ENCODE data around the gene SLC2A11. TPM values are rescaled to one million over a fixed set of nuclear protein-coding genes. Genes with fewer than 3 reads are reported as not detected.
A peak's percentile ranks its signal among the peaks of the same experiment; 100 is the strongest.

The SLC2A11 gene
- total and polyA plus RNA-seq, 9 of the 15 experiments (the other 6 are each of a cell fraction or from before 2014, with no cell fraction given): 0.44 to 2.7 (median 2.1) TPM

DNA sequence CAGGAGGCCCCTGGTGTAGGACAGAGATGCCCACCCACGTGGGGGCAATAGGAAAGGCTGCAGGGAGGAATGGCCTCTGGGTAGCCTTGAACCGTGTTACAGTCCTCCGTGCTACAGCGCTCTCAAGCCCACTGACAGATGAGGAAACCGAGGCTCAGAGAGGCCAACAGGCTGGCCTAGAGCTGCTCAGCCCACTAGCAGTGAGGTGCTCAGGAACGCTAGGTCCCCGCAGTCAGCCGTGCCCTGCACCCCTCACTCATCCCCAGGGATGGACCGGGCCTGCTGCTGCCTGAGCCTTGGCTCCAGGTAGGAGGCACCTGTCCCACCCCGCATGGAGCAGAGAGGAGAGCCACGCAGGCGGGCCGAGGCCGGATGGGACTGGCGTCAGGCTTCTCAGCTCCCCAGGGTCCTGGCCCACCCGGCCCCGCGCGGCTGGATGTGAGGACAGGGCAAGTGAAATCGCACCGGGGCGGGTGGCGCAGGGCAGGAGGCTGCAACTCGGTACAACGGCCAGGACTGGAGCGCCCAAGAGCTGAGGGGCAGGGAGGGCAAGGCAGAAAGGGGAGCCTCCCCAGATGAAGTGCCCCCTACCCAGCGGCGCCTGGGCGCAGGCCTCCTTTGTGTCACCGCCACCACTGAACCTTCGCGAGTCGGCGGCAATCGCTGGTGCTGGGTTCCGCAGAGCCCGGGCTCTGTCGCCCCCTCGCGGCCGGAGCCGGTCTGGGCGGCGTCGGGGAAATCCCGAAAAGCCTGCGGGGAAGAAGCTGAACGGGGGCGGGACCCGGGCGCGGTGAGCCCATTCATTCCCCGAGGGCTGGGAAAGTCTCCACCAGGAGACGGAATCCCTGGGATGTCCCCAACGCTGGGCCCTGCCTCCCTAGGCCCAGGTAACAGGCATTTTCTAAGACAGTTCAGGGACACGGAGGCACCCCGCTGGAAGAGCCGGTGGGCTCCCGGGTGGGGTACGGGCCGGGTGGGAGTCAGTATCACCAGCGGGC, 8.4 kb upstream of the SLC2A11 start (continued):
- TF ChIP-seq RHOXF2B (CRISPR knock-in tag; conservative IDR thresholded peaks at IDR 0.05) (no peak), DNMT1 (IDR thresholded peaks at IDR 0.05) (no peak), MYBL2 (IDR thresholded peaks at IDR 0.05; ENCODE audit: low read depth) (no peak), MYBL2 (CRISPR knock-in tag; IDR thresholded peaks at IDR 0.05; ENCODE audit: borderline replicate concordance) (no peak), CREB1 (IDR thresholded peaks at IDR 0.05) (no peak), CREB1 (CRISPR knock-in tag; IDR thresholded peaks at IDR 0.05) (no peak), ARID2 (IDR thresholded peaks at IDR 0.05) (0 out of 2 replicates have a peak, but pooled peaks have one; percentile 67), MCM3 (IDR thresholded peaks at IDR 0.05) (no peak), ZNF124 (CRISPR knock-in tag; IDR thresholded peaks at IDR 0.05) (no peak), ZNF707 (CRISPR knock-in tag; conservative IDR thresholded peaks at IDR 0.05) (no peak), GATAD2A (IDR thresholded peaks at IDR 0.05) (no peak), PHF21A (IDR thresholded peaks at IDR 0.05; ENCODE audit: borderline replicate concordance, low read depth) (no peak), MED1 (CRISPR knock-in tag; IDR thresholded peaks at IDR 0.05; ENCODE audit: borderline replicate concordance) (no peak), KDM2B (CRISPR knock-in tag; IDR thresholded peaks at IDR 0.05) (0 out of 2 replicates have a peak, but pooled peaks have one; percentile 21), JUN (IDR thresholded peaks at IDR 0.05; ENCODE audit: borderline replicate concordance, low read depth, low read length) (no peak), JUN (CRISPR knock-in tag; IDR thresholded peaks at IDR 0.05; ENCODE audit: borderline replicate concordance) (no peak), SMARCB1 (IDR thresholded peaks at IDR 0.05; ENCODE audit: insufficient read length, low read depth) (no peak), ZNF79 (CRISPR knock-in tag; IDR thresholded peaks at IDR 0.05; ENCODE audit: low read depth) (no peak), C11orf30 (IDR thresholded peaks at IDR 0.05; ENCODE audit: low read depth) (no peak), BRCA1 (IDR thresholded peaks at IDR 0.05) (no peak), BRCA1 (CRISPR knock-in tag; IDR thresholded peaks at IDR 0.05) (no peak), NFRKB (IDR thresholded peaks at IDR 0.05; ENCODE audit: low read depth) (no peak)
- TF ChIP-seq, protein P1, sequence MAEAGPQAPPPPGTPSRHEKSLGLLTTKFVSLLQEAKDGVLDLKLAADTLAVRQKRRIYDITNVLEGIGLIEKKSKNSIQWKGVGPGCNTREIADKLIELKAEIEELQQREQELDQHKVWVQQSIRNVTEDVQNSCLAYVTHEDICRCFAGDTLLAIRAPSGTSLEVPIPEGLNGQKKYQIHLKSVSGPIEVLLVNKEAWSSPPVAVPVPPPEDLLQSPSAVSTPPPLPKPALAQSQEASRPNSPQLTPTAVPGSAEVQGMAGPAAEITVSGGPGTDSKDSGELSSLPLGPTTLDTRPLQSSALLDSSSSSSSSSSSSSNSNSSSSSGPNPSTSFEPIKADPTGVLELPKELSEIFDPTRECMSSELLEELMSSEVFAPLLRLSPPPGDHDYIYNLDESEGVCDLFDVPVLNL (CRISPR knock-in tag; IDR thresholded peaks at IDR 0.05; ENCODE audit: low read depth): no peak
- TF ChIP-seq, protein P2, sequence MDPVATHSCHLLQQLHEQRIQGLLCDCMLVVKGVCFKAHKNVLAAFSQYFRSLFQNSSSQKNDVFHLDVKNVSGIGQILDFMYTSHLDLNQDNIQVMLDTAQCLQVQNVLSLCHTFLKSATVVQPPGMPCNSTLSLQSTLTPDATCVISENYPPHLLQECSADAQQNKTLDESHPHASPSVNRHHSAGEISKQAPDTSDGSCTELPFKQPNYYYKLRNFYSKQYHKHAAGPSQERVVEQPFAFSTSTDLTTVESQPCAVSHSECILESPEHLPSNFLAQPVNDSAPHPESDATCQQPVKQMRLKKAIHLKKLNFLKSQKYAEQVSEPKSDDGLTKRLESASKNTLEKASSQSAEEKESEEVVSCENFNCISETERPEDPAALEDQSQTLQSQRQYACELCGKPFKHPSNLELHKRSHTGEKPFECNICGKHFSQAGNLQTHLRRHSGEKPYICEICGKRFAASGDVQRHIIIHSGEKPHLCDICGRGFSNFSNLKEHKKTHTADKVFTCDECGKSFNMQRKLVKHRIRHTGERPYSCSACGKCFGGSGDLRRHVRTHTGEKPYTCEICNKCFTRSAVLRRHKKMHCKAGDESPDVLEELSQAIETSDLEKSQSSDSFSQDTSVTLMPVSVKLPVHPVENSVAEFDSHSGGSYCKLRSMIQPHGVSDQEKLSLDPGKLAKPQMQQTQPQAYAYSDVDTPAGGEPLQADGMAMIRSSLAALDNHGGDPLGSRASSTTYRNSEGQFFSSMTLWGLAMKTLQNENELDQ (CRISPR knock-in tag; IDR thresholded peaks at IDR 0.05; ENCODE audit: borderline replicate concordance): no peak
- TF ChIP-seq, protein P3, sequence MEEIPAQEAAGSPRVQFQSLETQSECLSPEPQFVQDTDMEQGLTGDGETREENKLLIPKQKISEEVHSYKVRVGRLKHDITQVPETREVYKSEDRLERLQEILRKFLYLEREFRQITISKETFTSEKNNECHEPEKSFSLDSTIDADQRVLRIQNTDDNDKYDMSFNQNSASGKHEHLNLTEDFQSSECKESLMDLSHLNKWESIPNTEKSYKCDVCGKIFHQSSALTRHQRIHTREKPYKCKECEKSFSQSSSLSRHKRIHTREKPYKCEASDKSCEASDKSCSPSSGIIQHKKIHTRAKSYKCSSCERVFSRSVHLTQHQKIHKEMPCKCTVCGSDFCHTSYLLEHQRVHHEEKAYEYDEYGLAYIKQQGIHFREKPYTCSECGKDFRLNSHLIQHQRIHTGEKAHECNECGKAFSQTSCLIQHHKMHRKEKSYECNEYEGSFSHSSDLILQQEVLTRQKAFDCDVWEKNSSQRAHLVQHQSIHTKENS (CRISPR knock-in tag; IDR thresholded peaks at IDR 0.05): no peak
